HepG2 (cell line): Measurements from ENCODE around the gene RBM28. TPM values are rescaled to one million over a fixed set of nuclear protein-coding genes. Genes with fewer than 3 reads are reported as not detected.

ENCODE experiments used
- ATAC-seq: fragments of 200-7000 bp; cut with Tn5 transposase; 3 replicates; pipeline ENCODE4 v1.9.1; 2020; ENCODE audit warnings: mild to moderate bottlenecking, moderate library complexity
- BruUV-seq: library from RNA; stranded (reverse); fragments of 400-500 nt; replicated peaks from 2 replicates; lab custom pipeline; 2021; lab: Mats Ljungman, UMichigan
- CTCF ChIA-PET: fragments of 300-600 bp; formaldehyde crosslinking; extraction: SDS; loops from one replicate; lab custom pipeline; 2021; ENCODE audit warnings: low total read pairs, inconsistent platforms, low intra/inter-chr PET ratio; lab: Yijun Ruan, JAX
- POLR2A ChIA-PET: fragments of 350-600 bp; sonication (Branson Sonifier 250); formaldehyde crosslinking; loops from one replicate; lab custom pipeline; 2020; ENCODE audit warnings: antibody characterized with exemption, inconsistent platforms; lab: Yijun Ruan, JAX
- DNase-seq: peaks from one replicate; pipeline ENCODE4 v3.0.0-alpha.2; 2015; ENCODE audit warnings: low spot score
- FAIRE-seq: peaks from 3 replicates; lab custom pipeline; 2011; peaks lifted over from hg19 to GRCh38; lab: Jason Lieb, UNC
- H2AFZ ChIP-seq: one replicate; pipeline ENCODE4 v1.6.1; 2011; ENCODE audit warnings: low read length, inconsistent platforms
- H3K27ac ChIP-seq: fragments of 300-600 bp; 3 replicates; pipeline ENCODE4 v1.8.0; 2011; ENCODE audit warnings: mixed run types, mild to moderate bottlenecking, mixed read lengths, low read length, inconsistent platforms; ENCODE audit not compliant: insufficient read depth; ENCODE audit errors: extremely low read length
- H3K27me3 ChIP-seq, 2 experiments: fragments of 200-600 bp in 1 of 2; 2 replicates in 1 of 2; 3 replicates in 1 of 2; pipeline versions ENCODE4 v1.6.0 to v1.8.0; 2011; ENCODE audit warnings: low read length in 2 of 2, mild to moderate bottlenecking in 2 of 2, moderate library complexity in 2 of 2, inconsistent platforms in 1 of 2; ENCODE audit not compliant: insufficient read depth in 2 of 2, control insufficient read depth in 1 of 2
- H3K36me3 ChIP-seq, 2 experiments: fragments of 200-600 bp in 1 of 2; replicated peaks in 1 of 2; 2 replicates in 1 of 2; 3 replicates in 1 of 2; pipeline versions ENCODE4 v1.5.1 to v1.8.0; 2011; ENCODE audit warnings: low read length in 2 of 2, inconsistent platforms in 1 of 2; ENCODE audit not compliant: insufficient read depth in 2 of 2, control insufficient read depth in 1 of 2
- H3K4me1 ChIP-seq: 2 replicates; pipeline ENCODE4 v1.5.1; 2012; ENCODE audit warnings: low read length, inconsistent platforms; ENCODE audit not compliant: insufficient read depth
- H3K4me2 ChIP-seq: 2 replicates; pipeline ENCODE4 v1.6.0; 2011; ENCODE audit warnings: low read depth, low read length, inconsistent platforms
- H3K4me3 ChIP-seq, 3 experiments: fragments of 200-600 bp in 1 of 3; sonication (generic), shearing (Covaris generic) in 1 of 3; replicated peaks in 1 of 3; 2 replicates each; pipeline ENCODE4 v1.5.1; 2011 to 2016; ENCODE audit warnings: low read length in 3 of 3, inconsistent platforms in 2 of 3, low read depth in 2 of 3, mild to moderate bottlenecking in 2 of 3, control low read depth in 1 of 3, mixed read lengths in 1 of 3; ENCODE audit not compliant: insufficient read depth in 1 of 3
- H3K79me2 ChIP-seq: one replicate; pipeline ENCODE4 v1.6.1; 2011; ENCODE audit warnings: low read length, inconsistent platforms; ENCODE audit not compliant: insufficient read depth
- H3K9ac ChIP-seq: 2 replicates; pipeline ENCODE4 v1.6.0; 2011; ENCODE audit warnings: mild to moderate bottlenecking, low read depth, low read length, inconsistent platforms; ENCODE audit not compliant: insufficient read depth
- H3K9me3 ChIP-seq: 2 replicates; pipeline ENCODE4 v1.5.1; 2012; ENCODE audit warnings: mild to moderate bottlenecking, low read length
- H4K20me1 ChIP-seq: 2 replicates; pipeline ENCODE4 v1.6.0; 2011; ENCODE audit warnings: inconsistent platforms, mild to moderate bottlenecking, low read length, moderate library complexity; ENCODE audit not compliant: insufficient read depth
- ASH2L ChIP-seq: fragments of 300-600, 200-600 bp; sonication (generic); IDR thresholded peaks from 2 replicates; pipeline ENCODE4 v1.7.0; 2017; ENCODE audit warnings: low read depth, mild to moderate bottlenecking, moderate library complexity, mixed read lengths, low read length; ENCODE audit not compliant: insufficient read length
- ATF4 ChIP-seq, 2 experiments: fragments of 450-650 bp in 1 of 2; sonication (generic) in 1 of 2; formaldehyde crosslinking; IDR thresholded peaks; 2 replicates each; pipeline versions ENCODE4 v1.5.0 to v1.8.0; 2020 to 2022; ENCODE audit warnings: mild to moderate bottlenecking in 1 of 2, missing genetic modification reagents in 1 of 2
- BORCS8-MEF2B ChIP-seq: sonication (generic); formaldehyde crosslinking; IDR thresholded peaks from 2 replicates; pipeline ENCODE4 v1.8.0; 2022; ENCODE audit warnings: mild to moderate bottlenecking, missing genetic modification reagents
- CEBPB ChIP-seq: IDR thresholded peaks from 2 replicates; pipeline ENCODE4 v1.6.1; 2011; ENCODE audit warnings: low read depth, low read length, improper control_type of control experiment, borderline replicate concordance
- CEBPG ChIP-seq: IDR thresholded peaks from 2 replicates; pipeline ENCODE4 v1.6.1; 2016
- EEA1 ChIP-seq: sonication (generic); formaldehyde crosslinking; IDR thresholded peaks from 2 replicates; pipeline ENCODE4 v1.5.1; 2020; ENCODE audit warnings: mild to moderate bottlenecking, missing genetic modification reagents, borderline replicate concordance
- GATAD2A ChIP-seq: IDR thresholded peaks from 2 replicates; pipeline ENCODE4 v1.6.1; 2016
- KDM3A ChIP-seq: IDR thresholded peaks from 2 replicates; pipeline ENCODE4 v1.6.1; 2018; ENCODE audit warnings: low read depth, missing compliant biosample characterization
- PATZ1 ChIP-seq: sonication (generic); formaldehyde crosslinking; IDR thresholded peaks from 2 replicates; pipeline ENCODE4 v1.4.0; 2020; ENCODE audit warnings: missing genetic modification reagents
- SALL1 ChIP-seq: sonication (generic); formaldehyde crosslinking; IDR thresholded peaks from 2 replicates; pipeline ENCODE4 v1.8.0; 2022; ENCODE audit warnings: mild to moderate bottlenecking, missing genetic modification reagents
- SMC3 ChIP-seq: IDR thresholded peaks from 2 replicates; pipeline ENCODE4 v1.6.1; 2011; ENCODE audit warnings: low read length, improper control_type of control experiment
- SOX6 ChIP-seq, 2 experiments: fragments of 450-650 bp in 1 of 2; sonication (generic) in 1 of 2; formaldehyde crosslinking in 1 of 2; IDR thresholded peaks; 2 replicates each; pipeline versions ENCODE4 v1.4.0 to v1.6.1; 2017 to 2020; ENCODE audit warnings: antibody characterized with exemption in 1 of 2, mild to moderate bottlenecking in 1 of 2, missing genetic modification reagents in 1 of 2
- SP1 ChIP-seq, 2 experiments: fragments of 450-650 bp in 1 of 2; sonication (generic) in 1 of 2; formaldehyde crosslinking in 1 of 2; IDR thresholded peaks; 2 replicates each; pipeline versions ENCODE4 v1.4.0 to v1.6.1; 2016 to 2020; ENCODE audit warnings: missing genetic modification reagents in 1 of 2
- TCF7L2 ChIP-seq: IDR thresholded peaks from 2 replicates; pipeline ENCODE4 v1.6.1; 2011; ENCODE audit warnings: mild to moderate bottlenecking, low read depth, low read length, moderate library complexity
- ZBTB25 ChIP-seq: IDR thresholded peaks from 2 replicates; pipeline ENCODE4 v1.6.1; 2018; ENCODE audit warnings: missing genetic modification reagents
- ZKSCAN8 ChIP-seq: IDR thresholded peaks from 2 replicates; pipeline ENCODE4 v1.6.1; 2016; ENCODE audit warnings: borderline replicate concordance, missing genetic modification reagents, missing compliant biosample characterization
- ZNF224 ChIP-seq: sonication (generic); formaldehyde crosslinking; IDR thresholded peaks from 2 replicates; pipeline ENCODE4 v1.5.0; 2020; ENCODE audit warnings: mild to moderate bottlenecking, missing genetic modification reagents
- ZNF234 ChIP-seq: sonication (generic); formaldehyde crosslinking; conservative IDR thresholded peaks from 2 replicates; pipeline ENCODE4 v1.5.1; 2020; ENCODE audit warnings: mild to moderate bottlenecking, missing genetic modification reagents
- ZNF350 ChIP-seq: sonication (generic); formaldehyde crosslinking; IDR thresholded peaks from 2 replicates; pipeline ENCODE4 v1.4.0; 2020; ENCODE audit warnings: mild to moderate bottlenecking, low read depth, missing genetic modification reagents, borderline replicate concordance
- WGBS: methylation state at CpG from one replicate; pipeline ENCODE4 v1.1.6; 2017; ENCODE audit warnings: low lambda C conversion rate; 5-methylcytosine and 5-hydroxymethylcytosine counted together
- in situ Hi-C: cut with HindIII; loops from 2 replicates; pipeline ENCODE4 v1.10.0; 2017; ENCODE audit warnings: low pct_unique_long_range_greater_than_20kb; ENCODE audit not compliant: extremely low pct_ligation_motif_present
- intact Hi-C: fragments of 100-400 bp; cut with micrococcal nuclease; formaldehyde crosslinking; loops from one replicate; pipeline ENCODE4 v1.10.0; 2022; ENCODE audit not compliant: unreplicated experiment
- polyA plus RNA-seq, 8 experiments: library from polyadenylated mRNA; depleted of rRNA in 3 of 8; stranded (reverse) in 7 of 8; unstranded in 1 of 8; fragments of >200 nt; fragmentation: Illumina TruSeq in 4 of 8; extraction: Trizol in 4 of 8; gene quantifications; 2 replicates each; pipeline versions ENCODE4 v1.2.1 to v1.2.3, GENCODE V29; 2011 to 2016; ENCODE audit warnings: low read depth in 4 of 8, missing spikeins in 1 of 8, mixed read lengths in 1 of 8; ENCODE audit not compliant: insufficient read depth in 1 of 8
- total RNA-seq, 5 experiments: library from RNA; depleted of rRNA; stranded (reverse); fragments of >200 nt; fragmentation: Illumina TruSeq; extraction: Trizol; gene quantifications; 2 replicates each; pipeline ENCODE4 v1.2.3, GENCODE V29; 2016; ENCODE audit warnings: low read depth in 1 of 5

The RBM28 gene
- total and polyA plus RNA-seq, 2 of the 13 experiments (the other 11 are each of a cell fraction or from before 2014, with no cell fraction given): 20.5 to 49.0 TPM

GRCh38 chr7:128267595-128267924 is 76.1 kb downstream of the RBM28 start (continued):
- TF ChIP-seq ZNF234 (no peak), ASH2L (no peak), BORCS8-MEF2B (CRISPR knock-in tag) (no peak), EEA1 (no peak), TCF7L2 (no peak), ZBTB25 (CRISPR knock-in tag) (no peak), ZNF224 (CRISPR knock-in tag) (no peak)

GRCh38 chr7:128266883-128267594 is 76.7 kb downstream of the RBM28 start:
- Histone ChIP-seq H3K9ac (no peak overlapping the region), H3K79me2 (no peaks in the 10 kb centered on the region), H4K20me1 (no peaks in the 10 kb centered on the region), H3K27me3 (no peaks in the 10 kb centered on the region; a peak in 1 of 5 replicates), H3K36me3 (no peaks in the 10 kb centered on the region), H3K4me1 (peaks cover 21% of the 10 kb centered on the region), H3K9me3 (no peaks in the 10 kb centered on the region)
- intact Hi-C loops: no loop called here
- CTCF ChIA-PET: no interaction called here
- 8% methylated on average over 14 of the region's 16 CpGs for WGBS
- BruUV-seq: no TSS peak
- FAIRE-seq (no peak), ATAC-seq (peak; percentile 64), DNase-seq (peak; percentile 15)
- in situ Hi-C loops: no loop called here
- POLR2A ChIA-PET: no interaction called here
- TF ChIP-seq ZKSCAN8 (CRISPR knock-in tag) (no peak), CEBPG (CRISPR knock-in tag) (peak; percentile 90), SALL1 (CRISPR knock-in tag) (peak; percentile 28; the same call in 1 of the 2 replicates), GATAD2A (CRISPR knock-in tag) (no peak), ZNF350 (0 out of 2 replicates have a peak, but pooled peaks have one; percentile 34), PATZ1 (CRISPR knock-in tag) (0 out of 2 replicates have a peak, but pooled peaks have one; percentile 13), SOX6 (IDR thresholded peaks at IDR 0.05) (no peak), SOX6 (CRISPR knock-in tag; IDR thresholded peaks at IDR 0.05) (peak; percentile 27; the same call in 1 of the 2 replicates), SP1 (IDR thresholded peaks at IDR 0.05) (no peak), SP1 (CRISPR knock-in tag; IDR thresholded peaks at IDR 0.05) (no peak), ATF4 (CRISPR knock-in tag; IDR thresholded peaks at IDR 0.05) (peak in 1 of 2 experiments; percentile 95; a peak in 2 of 4 replicates), CEBPB (peak; percentile 86), SMC3 (0 out of 2 replicates have a peak, but pooled peaks have one; percentile 2), KDM3A (no peak)
- TF ChIP-seq, all 625 proteins: peak for 8
- Histone ChIP-seq H3K27ac (no peak overlapping the region), H3K4me3 (peak overlapping the region in 2 of 3 experiments; percentile 17 to 26; a peak in 3 of 6 replicates), H3K4me2 (peak overlapping the region; percentile 82), H2AFZ (no peak overlapping the region)
